H1 (cell line): Measurements from ENCODE around the gene SLC6A7. TPM values are rescaled to one million over a fixed set of nuclear protein-coding genes. Genes with fewer than 3 reads are reported as not detected.

Source experiments
- CTCF ChIA-PET: fragments of 300-600 bp; sonication (Branson Sonifier 250); formaldehyde crosslinking; loops from one replicate; lab custom pipeline; 2021; ENCODE audit not compliant: partially characterized antibody; lab: Charles Lee
- POLR2A ChIA-PET: fragments of 300-600 bp; sonication (Branson Sonifier 250); formaldehyde crosslinking; loops from one replicate; lab custom pipeline; 2021; ENCODE audit warnings: inconsistent platforms; ENCODE audit not compliant: partially characterized antibody; lab: Charles Lee
- DNase-seq, 2 experiments: peaks; one replicate each; pipeline versions ENCODE4 v3.0.0 to v3.0.0-alpha.2; 2010 to 2022; ENCODE audit warnings: low spot score in 2 of 2, low read depth in 1 of 2, mixed read lengths in 1 of 2
- FAIRE-seq: peaks from 2 replicates; lab custom pipeline; 2011; peaks lifted over from hg19 to GRCh38; lab: Jason Lieb, UNC
- H2AFZ ChIP-seq: 2 replicates; pipeline ENCODE4 v1.8.1; 2012; ENCODE audit warnings: low read length, inconsistent platforms
- H2AK5ac ChIP-seq: 2 replicates; pipeline ENCODE4 v1.6.1; 2013; ENCODE audit warnings: low read depth, low read length
- H2BK120ac ChIP-seq: replicated peaks from 2 replicates; pipeline ENCODE3; 2013; ENCODE audit warnings: low read depth, low read length, inconsistent platforms
- H2BK12ac ChIP-seq: 2 replicates; pipeline ENCODE4 v1.6.1; 2013; ENCODE audit warnings: low read depth, low read length
- H2BK15ac ChIP-seq: 2 replicates; pipeline ENCODE4 v1.6.1; 2013; ENCODE audit warnings: low read length
- H2BK20ac ChIP-seq: 2 replicates; pipeline ENCODE4 v1.6.1; 2013; ENCODE audit warnings: low read length
- H2BK5ac ChIP-seq: 2 replicates; pipeline ENCODE4 v1.6.1; 2013; ENCODE audit warnings: low read depth, low read length
- H3K14ac ChIP-seq: 2 replicates; pipeline ENCODE4 v1.6.1; 2013; ENCODE audit warnings: inconsistent platforms; ENCODE audit not compliant: insufficient read length
- H3K18ac ChIP-seq: 2 replicates; pipeline ENCODE4 v1.6.1; 2013; ENCODE audit warnings: low read length; ENCODE audit errors: extremely low read depth
- H3K23ac ChIP-seq: 2 replicates; pipeline ENCODE4 v1.6.1; 2013; ENCODE audit warnings: inconsistent platforms; ENCODE audit not compliant: insufficient read length
- H3K23me2 ChIP-seq: 2 replicates; pipeline ENCODE4 v1.6.1; 2013; ENCODE audit warnings: low read depth, low read length
- H3K27ac ChIP-seq: 2 replicates; pipeline ENCODE4 v1.6.1; 2011; ENCODE audit warnings: low read depth, low read length, inconsistent platforms
- H3K27me3 ChIP-seq, 4 experiments: replicated peaks in 1 of 4; 1 replicate in 1 of 4; 2 replicates in 3 of 4; pipeline versions ENCODE4 v1.6.1 to v1.8.1; 2011 to 2013; ENCODE audit warnings: low read length in 3 of 4, mild to moderate bottlenecking in 3 of 4, inconsistent platforms in 2 of 4, mixed read lengths in 2 of 4, moderate library complexity in 1 of 4; ENCODE audit not compliant: control insufficient read depth in 3 of 4, insufficient read depth in 3 of 4; ENCODE audit errors: extremely low read depth in 1 of 4
- H3K36me3 ChIP-seq, 4 experiments: 2 replicates each; pipeline versions ENCODE4 v1.6.1 to v1.8.1; 2011 to 2013; ENCODE audit warnings: mild to moderate bottlenecking in 4 of 4, low read length in 3 of 4, moderate library complexity in 2 of 4, control low read depth in 1 of 4, inconsistent platforms in 1 of 4; ENCODE audit not compliant: insufficient read depth in 4 of 4, control insufficient read depth in 2 of 4
- H3K4ac ChIP-seq: replicated peaks from 2 replicates; pipeline ENCODE3; 2013; ENCODE audit warnings: low read length, low read depth, mixed read lengths, inconsistent platforms; ENCODE audit not compliant: insufficient read length
- H3K4me1 ChIP-seq, 4 experiments: replicated peaks in 1 of 4; 1 replicate in 1 of 4; 2 replicates in 3 of 4; pipeline versions ENCODE4 v1.6.1 to v1.8.1; 2011 to 2013; ENCODE audit warnings: low read length in 3 of 4, inconsistent platforms in 2 of 4, mixed read lengths in 1 of 4; ENCODE audit not compliant: insufficient read depth in 4 of 4, control insufficient read depth in 3 of 4
- H3K4me2 ChIP-seq, 2 experiments: 2 replicates each; pipeline versions ENCODE4 v1.6.1 to v1.8.1; 2011 to 2013; ENCODE audit warnings: low read depth in 2 of 2, low read length in 2 of 2, control low read depth in 1 of 2, inconsistent platforms in 1 of 2, mild to moderate bottlenecking in 1 of 2; ENCODE audit not compliant: insufficient read depth in 1 of 2
- H3K4me3 ChIP-seq, 4 experiments: fragments of 200-600, 300-600 bp in 1 of 4; sonication (generic), shearing (Covaris generic), sonication (Bioruptor Twin) in 1 of 4; 2 replicates each; pipeline versions ENCODE4 v1.5.1 to v1.8.1; 2011 to 2016; ENCODE audit warnings: low read length in 4 of 4, low read depth in 3 of 4, control low read depth in 2 of 4, inconsistent platforms in 2 of 4, mild to moderate bottlenecking in 2 of 4, mixed read lengths in 1 of 4, moderate library complexity in 1 of 4; ENCODE audit not compliant: insufficient read depth in 2 of 4; ENCODE audit errors: extremely low read depth in 1 of 4
- H3K56ac ChIP-seq: replicated peaks from 2 replicates; pipeline ENCODE3; 2013; ENCODE audit warnings: low read depth, mild to moderate bottlenecking, mixed read lengths, low read length, inconsistent platforms; ENCODE audit not compliant: insufficient read length
- H3K79me1 ChIP-seq: 2 replicates; pipeline ENCODE4 v1.6.1; 2013; ENCODE audit warnings: low read depth, low read length, control low read depth
- H3K79me2 ChIP-seq, 2 experiments: 2 replicates each; pipeline versions ENCODE4 v1.6.1 to v1.8.1; 2012 to 2013; ENCODE audit warnings: low read length in 2 of 2, mild to moderate bottlenecking in 2 of 2, inconsistent platforms in 1 of 2; ENCODE audit not compliant: insufficient read depth in 2 of 2, control insufficient read depth in 1 of 2
- H3K9ac ChIP-seq, 4 experiments: replicated peaks in 1 of 4; 1 replicate in 1 of 4; 2 replicates in 3 of 4; pipeline versions ENCODE4 v1.6.1 to v1.8.1; 2011 to 2013; ENCODE audit warnings: low read depth in 3 of 4, low read length in 3 of 4, control low read depth in 2 of 4, mild to moderate bottlenecking in 2 of 4, moderate library complexity in 2 of 4, inconsistent platforms in 1 of 4; ENCODE audit errors: extremely low read depth in 1 of 4
- H3K9me3 ChIP-seq, 2 experiments: 2 replicates each; pipeline versions ENCODE4 v1.6.1 to v1.8.1; 2012 to 2013; ENCODE audit warnings: mild to moderate bottlenecking in 2 of 2, moderate library complexity in 2 of 2, control low read depth in 1 of 2, inconsistent platforms in 1 of 2, low read depth in 1 of 2, low read length in 1 of 2, mixed read lengths in 1 of 2; ENCODE audit not compliant: insufficient read depth in 2 of 2
- H4K20me1 ChIP-seq, 2 experiments: replicated peaks in 1 of 2; 2 replicates each; pipeline versions ENCODE3 to v1.8.1; 2011 to 2013; ENCODE audit warnings: inconsistent platforms in 2 of 2, low read length in 2 of 2, mild to moderate bottlenecking in 1 of 2; ENCODE audit not compliant: insufficient read depth in 2 of 2, control insufficient read depth in 1 of 2
- H4K5ac ChIP-seq: 2 replicates; pipeline ENCODE4 v1.6.1; 2013; ENCODE audit warnings: low read length, low read depth, mixed read lengths, inconsistent platforms; ENCODE audit not compliant: insufficient read length
- H4K8ac ChIP-seq: 2 replicates; pipeline ENCODE4 v1.8.0; 2013; ENCODE audit warnings: mild to moderate bottlenecking, moderate library complexity, low read length, inconsistent platforms; ENCODE audit not compliant: insufficient read depth; ENCODE audit errors: extremely low read depth
- H4K91ac ChIP-seq: replicated peaks from 2 replicates; pipeline ENCODE3; 2013; ENCODE audit warnings: low read length, mixed read lengths, inconsistent platforms; ENCODE audit not compliant: insufficient read length
- CBX8 ChIP-seq: fragments of 300-800, 300-1000 bp; sonication (generic); IDR thresholded peaks from 2 replicates; pipeline ENCODE4 v1.7.1; 2016; ENCODE audit warnings: low read depth, low read length, borderline replicate concordance
- CTCF ChIP-seq, 3 experiments: IDR thresholded peaks; 1 replicate in 2 of 3; 2 replicates in 1 of 3; pipeline versions ENCODE4 v1.5.1 to v1.6.1; 2011; ENCODE audit warnings: low read length in 3 of 3, mild to moderate bottlenecking in 3 of 3, inconsistent platforms in 2 of 3, low read depth in 1 of 3, moderate library complexity in 1 of 3; ENCODE audit not compliant: insufficient read depth in 1 of 3; ENCODE audit errors: control extremely low read depth in 1 of 3
- JUN ChIP-seq: IDR thresholded peaks from 2 replicates; pipeline ENCODE4 v1.6.1; 2011; ENCODE audit warnings: low read depth, mild to moderate bottlenecking, improper control_type of control experiment, low read length
- MAFK ChIP-seq: IDR thresholded peaks from 2 replicates; pipeline ENCODE4 v1.6.1; 2012; ENCODE audit warnings: low read depth, mild to moderate bottlenecking, improper control_type of control experiment, low read length
- PHF8 ChIP-seq: fragments of 200-600 bp; sonication (generic); conservative IDR thresholded peaks from 2 replicates; pipeline ENCODE4 v1.7.1; 2012; ENCODE audit warnings: low read depth, mild to moderate bottlenecking, inconsistent platforms, low read length, moderate library complexity
- SIN3A ChIP-seq, 2 experiments: IDR thresholded peaks in 1 of 2; conservative IDR thresholded peaks in 1 of 2; 2 replicates each; pipeline ENCODE4 v1.6.1; 2011 to 2012; ENCODE audit warnings: low read length in 2 of 2, improper control_type of control experiment in 1 of 2, low read depth in 1 of 2, mild to moderate bottlenecking in 1 of 2
- SP1 ChIP-seq: IDR thresholded peaks from 2 replicates; pipeline ENCODE4 v1.6.1; 2011; ENCODE audit warnings: low read depth, low read length
- SP4 ChIP-seq: IDR thresholded peaks from 2 replicates; pipeline ENCODE4 v1.6.1; 2012; ENCODE audit warnings: low read length, inconsistent platforms
- TAF1 ChIP-seq: IDR thresholded peaks from 2 replicates; pipeline ENCODE4 v1.6.1; 2011; ENCODE audit warnings: mild to moderate bottlenecking, low read depth, low read length
- TCF12 ChIP-seq: IDR thresholded peaks from 2 replicates; pipeline ENCODE4 v1.6.1; 2011; ENCODE audit warnings: low read depth, mild to moderate bottlenecking, low read length
- TEAD4 ChIP-seq: IDR thresholded peaks from 2 replicates; pipeline ENCODE4 v1.6.1; 2012; ENCODE audit warnings: low read depth, low read length, inconsistent platforms, mixed read lengths
- WGBS, 2 experiments: shearing (Covaris generic) in 1 of 2; methylation state at CpG; one replicate each; pipeline versions ENCODE4 v1.1.6 to v1.1.7; 2013 to 2015; ENCODE audit warnings: low lambda C conversion rate in 2 of 2, mixed read lengths in 2 of 2, inconsistent platforms in 1 of 2, low coverage in 1 of 2, missing lambda C conversion rate in 1 of 2; ENCODE audit not compliant: insufficient replicate concordance in 2 of 2, insufficient coverage in 1 of 2, insufficient read length in 1 of 2; ENCODE audit errors: extremely low coverage in 1 of 2, missing lambda C conversion rate in 1 of 2; 5-methylcytosine and 5-hydroxymethylcytosine counted together
- polyA plus RNA-seq, 7 experiments: library from polyadenylated mRNA; depleted of rRNA in 3 of 7; stranded (reverse) in 5 of 7; unstranded in 2 of 7; fragments of >200 nt in 5 of 7; fragments of 200-250 nt in 2 of 7; gene quantifications; 1 replicate in 5 of 7; 2 replicates in 1 of 7; 4 replicates in 1 of 7; pipeline versions ENCODE4 v1.2.1 to v1.2.3, GENCODE V29; 2011 to 2013; ENCODE audit warnings: missing spikeins in 2 of 7, mixed read lengths in 2 of 7
- total RNA-seq: library from RNA; stranded (reverse); fragmentation: NEBNext Ultra II Directional; extraction: Animal tissue kit (Norgen Biotek cat#: 25700); gene quantifications from 2 replicates; pipeline ENCODE4 v1.2.1, GENCODE V29; 2021

Gene SLC6A7
- total and polyA plus RNA-seq, 2 of the 8 experiments (the other 6 are each of a cell fraction or from before 2014, with no cell fraction given): 0.07 to 0.12 TPM

DNA sequence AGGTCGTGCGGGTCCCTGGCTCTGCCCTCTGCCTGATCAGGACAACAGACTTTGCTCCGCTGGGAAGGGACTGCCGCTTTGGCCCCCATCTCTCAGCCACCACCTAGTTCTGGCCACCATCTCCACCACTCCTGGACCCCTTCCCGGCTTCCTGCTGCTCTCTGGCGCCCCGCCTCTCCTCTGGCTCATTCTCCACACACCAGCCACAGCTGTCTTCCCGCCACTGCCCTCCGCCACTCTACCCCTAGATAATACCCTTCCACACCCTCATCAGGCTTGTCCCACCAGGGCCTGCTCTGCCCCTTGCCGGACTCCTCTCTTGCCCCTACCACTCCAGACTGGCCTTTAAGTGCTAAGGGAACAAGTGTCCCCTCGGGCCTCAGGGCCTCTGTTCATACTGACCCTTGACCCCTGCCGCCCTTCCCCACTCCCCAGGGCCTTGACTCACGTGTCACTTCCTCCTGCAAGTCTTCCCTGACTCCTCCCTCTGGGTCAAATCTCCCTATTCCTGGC lies 26.3 kb upstream of the SLC6A7 start:
- H2BK20ac ChIP-seq: no peak overlapping the region
- H3K4me1 ChIP-seq: peaks cover 4 to 15% (median 10%) of the 10 kb centered on the region in 4 experiments
- ChIA-PET POLR2A (interaction anchor here (1.6 kb wide), 1 partner anchor 46 kb away, joined by 4 read pairs; no protein-coding TSS in a partner anchor), CTCF (interaction anchor here (0.7 to 15.3 kb wide), 18 partner anchors 11 to 187 kb away, joined by 3 to 372 read pairs (median 6); partner anchors contain the start of gene ARSI)
- FAIRE-seq (no peak), DNase-seq (no peak)
- peaks cover 3% of the 10 kb centered on the region; the same call in 1 of the 2 replicates for H3K23me2 ChIP-seq
- peaks cover 40 to 52% (median 47%) of the 10 kb centered on the region in 4 experiments for H3K27me3 ChIP-seq
- H4K20me1 ChIP-seq: peaks cover 4 to 7% of the 10 kb centered on the region in 2 experiments
- H4K5ac ChIP-seq: no peak overlapping the region
- H3K79me2 ChIP-seq: no peaks in the 10 kb centered on the region
- no peak overlapping the region for H3K27ac ChIP-seq
- WGBS, 2 experiments: 73% methylated on average over 13 of the region's 13 CpGs; no CpG with 5 or more reads in 1 of the 2 experiments
- no peak overlapping the region for H2BK12ac ChIP-seq
- no peak overlapping the region for H3K4ac ChIP-seq
- H2AK5ac ChIP-seq: no peak overlapping the region
- no peak overlapping the region for H3K23ac ChIP-seq
- H3K9me3 ChIP-seq: no peaks in the 10 kb centered on the region
- H3K9ac ChIP-seq: no peak overlapping the region
- H3K4me2 ChIP-seq: no peak overlapping the region
- no peak overlapping the region for H3K14ac ChIP-seq
- H2BK120ac ChIP-seq: no peak overlapping the region
- H2BK15ac ChIP-seq: no peak overlapping the region
- H2AFZ ChIP-seq: no peak overlapping the region
- H3K18ac ChIP-seq: no peak overlapping the region
- no peaks in the 10 kb centered on the region; a peak in 1 of 8 replicates for H3K36me3 ChIP-seq
- no peak overlapping the region for H4K91ac ChIP-seq
- no peak overlapping the region for H3K56ac ChIP-seq
- no peak overlapping the region for H3K4me3 ChIP-seq
- H3K79me1 ChIP-seq: no peaks in the 10 kb centered on the region
- no peak overlapping the region for H2BK5ac ChIP-seq
- no peak overlapping the region for H4K8ac ChIP-seq
- TF ChIP-seq TCF12 (no peak), CBX8 (no peak), SP1 (no peak), MAFK (no peak), PHF8 (no peak), TEAD4 (no peak), SP4 (no peak), JUN (no peak), CTCF (IDR thresholded peaks at IDR 0.05; ENCODE audit: control extremely low read depth in 1 of 3, insufficient read depth in 1 of 3, low read depth in 1 of 3, low read length in 3 of 3) (no peak; a peak in 1 of 4 replicates), TAF1 (no peak), SIN3A (conservative IDR thresholded peaks at IDR 0.05 in 1 of 2, IDR thresholded peaks at IDR 0.05 in 1 of 2; ENCODE audit: low read depth in 1 of 2, low read length in 2 of 2) (no peak)
